Dermis blood vessel endothelial cell (primary cell): ENCODE data around the gene AKR1C1. TPM values are rescaled to one million over a fixed set of nuclear protein-coding genes. Genes with fewer than 3 reads are reported as not detected.
"Not testable (repeated sequence)": the region's sequence is repeated elsewhere in the genome, so short reads cannot be mapped to it uniquely, and the experiment has no call there.

Experiments
- DNase-seq: peaks from one replicate; pipeline ENCODE4 v3.0.0; 2010
- total RNA-seq: library from RNA; depleted of rRNA; stranded (reverse); fragments of >200 nt; gene quantifications from 2 replicates; pipeline ENCODE4 v1.2.3, GENCODE V29; 2014

AKR1C1 gene
- total RNA-seq, 1 donor from 2014 or later = 52.4 TPM

GRCh38 chr10:4984223-4984622, 21.0 kb downstream of the AKR1C1 start:
- DNase-seq = no peak

GRCh38 chr10:4984971-4985594, 21.9 kb downstream of the AKR1C1 start:
- DNase-seq = no peak

GRCh38 chr10:4988000-4988641, 24.9 kb downstream of the AKR1C1 start:
- not testable (repeated sequence) for DNase-seq

GRCh38 chr10:4990217-4990616, 27.0 kb downstream of the AKR1C1 start:
- DNase-seq = no peak

GRCh38 chr10:4991463-4991862, 28.2 kb downstream of the AKR1C1 start:
- DNase-seq = not testable (repeated sequence)

GRCh38 chr10:4992564-4992963, 29.3 kb downstream of the AKR1C1 start:
- DNase-seq = not testable (repeated sequence)

- not testable (repeated sequence) for DNase-seq
These were observed 31.0 kb downstream of the AKR1C1 start for GRCh38 chr10:4994260-4994659.

- no peak for DNase-seq
These were observed 35.5 kb downstream of the AKR1C1 start for GRCh38 chr10:4998671-4999070.

- DNase-seq = no peak
These were observed 39.0 kb downstream of the AKR1C1 start for GRCh38 chr10:5002013-5002727.

- not testable (repeated sequence) for DNase-seq
These were observed 40.2 kb downstream of the AKR1C1 start, which contains the start of gene AKR1C2 for GRCh38 chr10:5003127-5004029. TSS of gene AKR1C2 (minus strand) at chr10:5003857. CDS start at chr10:5003835, 22 bp downstream.

- DNase-seq = not testable (repeated sequence)
These were observed 40.8 kb downstream of the AKR1C1 start for GRCh38 chr10:5004030-5004385.

GRCh38 chr10:5004501-5004900, 41.3 kb downstream of the AKR1C1 start:
- DNase-seq = not testable (repeated sequence)

GRCh38 chr10:5008857-5009548, 45.8 kb downstream of the AKR1C1 start:
- not testable (repeated sequence) for DNase-seq

GRCh38 chr10:5010043-5010442, 46.8 kb downstream of the AKR1C1 start:
- DNase-seq = not testable (repeated sequence)

- not testable (repeated sequence) for DNase-seq
These were observed 48.2 kb downstream of the AKR1C1 start for GRCh38 chr10:5011392-5011791.

- DNase-seq = no peak
These were observed 49.4 kb downstream of the AKR1C1 start for GRCh38 chr10:5012595-5012994.

- no peak for DNase-seq
These were observed 50.2 kb downstream of the AKR1C1 start for GRCh38 chr10:5013385-5013784.

GRCh38 chr10:5014200-5014910, 51.1 kb downstream of the AKR1C1 start:
- not testable (repeated sequence) for DNase-seq

- peak; percentile 7 for DNase-seq
These were observed 51.7 kb downstream of the AKR1C1 start for GRCh38 chr10:5014936-5015335.

GRCh38 chr10:5018134-5018533, 54.9 kb downstream of the AKR1C1 start:
- DNase-seq = no peak

- peak; percentile 21 for DNase-seq
These were observed 55.6 kb downstream of the AKR1C1 start for GRCh38 chr10:5018671-5019277.
